ENCODE results near the gene CCDC88A. TPM values are rescaled to one million over a fixed set of nuclear protein-coding genes. Genes with fewer than 3 reads are reported as not detected.

CCDC88A gene
- total RNA-seq, 1 experiment from 2014 or later = 11.8 TPM

Other genes with a start within 250 kb of the CCDC88A start
- gene CLHC1, start 187.6 kb downstream of the CCDC88A start, total RNA-seq (2014; rRNA removed; shearing (Covaris generic); ENCODE audit: low replicate concordance) = 2.3 and 3.2 TPM in 2 replicates
- 1,753 and 2,210 TPM in 2 replicates for gene RPS27A, start 187.2 kb downstream of the CCDC88A start, total RNA-seq (2014; rRNA removed; shearing (Covaris generic); ENCODE audit: low replicate concordance)
- gene MTIF2, start 150.6 kb downstream of the CCDC88A start, total RNA-seq (2014; rRNA removed; shearing (Covaris generic); ENCODE audit: low replicate concordance) = 40.6 and 93.7 TPM in 2 replicates
- 43.6 and 53.6 TPM in 2 replicates for gene CFAP36, start 99.9 kb upstream of the CCDC88A start, total RNA-seq (2014; rRNA removed; shearing (Covaris generic); ENCODE audit: low replicate concordance)
- gene PPP4R3B, start 197.8 kb upstream of the CCDC88A start, total RNA-seq (2014; rRNA removed; shearing (Covaris generic); ENCODE audit: low replicate concordance) = 12.6 and 23.4 TPM in 2 replicates

Data from MG63 (cell line).